Measurements from ENCODE around the gene METAP1D.

Gene METAP1D

DNA sequence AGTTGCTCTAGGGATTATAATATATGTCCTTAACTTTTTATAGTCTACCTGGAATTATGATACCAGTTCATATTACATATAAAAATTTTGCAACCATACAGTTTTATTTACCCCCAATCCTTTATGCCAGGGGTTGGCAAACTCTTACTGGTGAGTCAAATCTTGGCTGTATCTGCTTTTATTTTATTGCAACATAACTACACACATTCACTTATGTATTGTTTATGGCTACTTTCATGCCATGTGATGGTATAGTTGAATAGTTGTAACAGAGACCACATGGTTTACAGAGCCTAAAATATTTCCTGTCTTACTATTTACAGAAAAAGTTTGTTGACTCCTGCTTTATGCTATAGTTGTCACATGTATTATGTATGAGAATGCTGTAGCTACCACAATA, 128.7 kb downstream of the METAP1D start:
- H3K9ac ChIP-seq (ENCODE audit: low read length in 2 of 2): no peak overlapping the region
- H3K27ac ChIP-seq (ENCODE audit: low read length): no peak overlapping the region
- H3K36me3 ChIP-seq (ENCODE audit: control insufficient read depth in 2 of 2, insufficient read depth in 2 of 2, low read length in 2 of 2): no peaks in the 10 kb centered on the region
- no peaks in the 10 kb centered on the region for H3K27me3 ChIP-seq (ENCODE audit: control insufficient read depth in 1 of 2, insufficient read depth in 2 of 2, low read length in 2 of 2)
- H3K9me3 ChIP-seq (ENCODE audit: control insufficient read depth in 2 of 2, low read length in 2 of 2): no peaks in the 10 kb centered on the region
- no peak overlapping the region for H3K4me3 ChIP-seq (ENCODE audit: low read length in 2 of 2)
- H3K4me1 ChIP-seq (ENCODE audit: control insufficient read depth, insufficient read depth, low read length): no peaks in the 10 kb centered on the region

DNA sequence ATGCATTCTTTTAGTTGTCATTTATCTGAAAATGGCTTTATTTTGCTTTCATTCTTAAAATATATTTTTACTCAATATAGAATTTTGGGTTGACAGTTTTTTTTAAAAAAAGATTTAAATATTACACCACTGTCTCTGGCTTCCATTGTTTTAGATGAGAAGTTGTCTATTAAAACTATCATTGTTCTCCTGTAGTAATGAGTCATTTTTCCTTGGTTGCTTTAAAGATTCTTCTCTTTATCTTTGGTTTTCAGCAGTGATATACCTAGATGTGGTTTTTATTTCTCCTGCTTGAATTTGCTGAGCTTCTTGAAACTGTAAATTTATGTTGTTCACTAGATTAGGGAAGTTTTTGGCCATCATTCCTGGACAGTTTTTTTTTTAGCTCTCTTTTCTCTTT, 129.7 kb downstream of the METAP1D start:
- Histone ChIP-seq H3K36me3 (ENCODE audit: control insufficient read depth in 2 of 2, insufficient read depth in 2 of 2, low read length in 2 of 2) (no peaks in the 10 kb centered on the region), H3K9me3 (ENCODE audit: control insufficient read depth in 2 of 2, low read length in 2 of 2) (no peaks in the 10 kb centered on the region), H3K27me3 (ENCODE audit: control insufficient read depth in 1 of 2, insufficient read depth in 2 of 2, low read length in 2 of 2) (no peaks in the 10 kb centered on the region), H3K9ac (ENCODE audit: low read length in 2 of 2) (no peak overlapping the region), H3K4me3 (ENCODE audit: low read length in 2 of 2) (no peak overlapping the region), H3K27ac (ENCODE audit: low read length) (no peak overlapping the region), H3K4me1 (ENCODE audit: control insufficient read depth, insufficient read depth, low read length) (no peaks in the 10 kb centered on the region)

Measured in stomach smooth muscle (tissue), 2 donors.